Esophagus muscularis mucosa (tissue), 4 donors: Measurements from ENCODE around the gene GLE1.

ENCODE experiments used
- CTCF ChIP-seq, 3 experiments: fragments of 200-600 bp in 2 of 3; fragments of 450-650 bp in 1 of 3; sonication (generic) in 2 of 3; IDR thresholded peaks; one replicate each; pipeline ENCODE4 v1.5.1; 2017 to 2019; ENCODE audit warnings: antibody characterized with exemption in 3 of 3, mild to moderate bottlenecking in 2 of 3, moderate library complexity in 1 of 3
- EP300 ChIP-seq: sonication (generic); formaldehyde crosslinking; IDR thresholded peaks from one replicate; pipeline ENCODE4 v1.6.1; 2017; ENCODE audit warnings: antibody characterized with exemption
- POLR2A ChIP-seq: fragments of 450-650 bp; IDR thresholded peaks from one replicate; pipeline ENCODE4 v1.6.1; 2017; ENCODE audit warnings: antibody characterized with exemption, moderate library complexity, mild to moderate bottlenecking, low read depth

GRCh38 chr9:128479262-128479661, 25.3 kb upstream of the GLE1 start:
- TF ChIP-seq CTCF (IDR thresholded peaks at IDR 0.05) (no peak), POLR2A (no peak), EP300 (no peak)
